ENCODE data around the gene HSPB8. TPM values are rescaled to one million over a fixed set of nuclear protein-coding genes. Genes with fewer than 3 reads are reported as not detected.

HSPB8 gene
- total RNA-seq, 1 experiment from 2014 or later, result 6.7 TPM

GRCh38 chr12:119231774-119232173 is 53.0 kb downstream of the HSPB8 start:
- Mint-ChIP-seq H3K4me3 (no peak overlapping the region), H3K9me3 (peaks cover 10% of the 10 kb centered on the region), H3K27ac (no peak overlapping the region), H3K4me1 (peaks cover 50% of the 10 kb centered on the region), H3K27me3 (ENCODE audit: low read depth) (no peaks in the 10 kb centered on the region), H3K36me3 (no peaks in the 10 kb centered on the region)
- ChIA-PET CTCF (no interaction called here), POLR2A (no interaction called here)
- ATAC-seq (no peak), DNase-seq (ENCODE audit: low spot score) (no peak)
- TF ChIP-seq NR3C1 (CRISPR knock-in tag; conservative IDR thresholded peaks at IDR 0.05; ENCODE audit: low read depth) (no peak), STAT6 (CRISPR knock-in tag; conservative IDR thresholded peaks at IDR 0.05; ENCODE audit: low read depth) (no peak), SOX15 (CRISPR knock-in tag; IDR thresholded peaks at IDR 0.05) (no peak), E2F4 (CRISPR knock-in tag; IDR thresholded peaks at IDR 0.05; ENCODE audit: borderline replicate concordance, low read depth) (no peak), NFYB (CRISPR knock-in tag; conservative IDR thresholded peaks at IDR 0.05; ENCODE audit: low read depth) (no peak), JUN (CRISPR knock-in tag; IDR thresholded peaks at IDR 0.05) (no peak), ZNF416 (CRISPR knock-in tag; IDR thresholded peaks at IDR 0.05) (no peak), E2F1 (CRISPR knock-in tag; IDR thresholded peaks at IDR 0.05) (no peak), ZNF425 (CRISPR knock-in tag; conservative IDR thresholded peaks at IDR 0.05) (no peak), ESRRA (CRISPR knock-in tag; IDR thresholded peaks at IDR 0.05; ENCODE audit: borderline replicate concordance) (no peak), ZNF512 (CRISPR knock-in tag; IDR thresholded peaks at IDR 0.05; ENCODE audit: borderline replicate concordance) (no peak), SMAD3 (CRISPR knock-in tag; IDR thresholded peaks at IDR 0.05; ENCODE audit: borderline replicate concordance) (no peak), ZNF232 (CRISPR knock-in tag; IDR thresholded peaks at IDR 0.05) (no peak), ZNF138 (CRISPR knock-in tag; conservative IDR thresholded peaks at IDR 0.05) (no peak), EMX1 (CRISPR knock-in tag; IDR thresholded peaks at IDR 0.05) (no peak), PRRX2 (CRISPR knock-in tag; IDR thresholded peaks at IDR 0.05) (no peak)

- H3K4me1 Mint-ChIP-seq, result peaks cover 57% of the 10 kb centered on the region
- no peak overlapping the region for H3K4me3 Mint-ChIP-seq
- H3K9me3 Mint-ChIP-seq, result peaks cover 6% of the 10 kb centered on the region; the same call in 1 of the 2 replicates
- ChIA-PET POLR2A (no interaction called here), CTCF (interaction anchor here (0.5 to 2.7 kb wide), 22 partner anchors 10 to 209 kb away, joined by 3 to 10 read pairs (median 4); partner anchors contain the start of gene HSPB8)
- H3K27me3 Mint-ChIP-seq (ENCODE audit: low read depth), result no peaks in the 10 kb centered on the region
- peak overlapping the region; percentile 96; the same call in 1 of the 2 replicates for H3K27ac Mint-ChIP-seq
- no peaks in the 10 kb centered on the region for H3K36me3 Mint-ChIP-seq
- DNase-seq (ENCODE audit: low spot score) (peak; percentile 31), ATAC-seq (peak; percentile 64)
- 0 out of 2 replicates have a peak, but pooled peaks have one; percentile 14 for TF ChIP-seq TEAD1 (CRISPR knock-in tag; IDR thresholded peaks at IDR 0.05)
- 0 out of 2 replicates have a peak, but pooled peaks have one; percentile 33 for TF ChIP-seq ZNF532 (CRISPR knock-in tag; IDR thresholded peaks at IDR 0.05; ENCODE audit: borderline replicate concordance)
- TF ChIP-seq CBFB (CRISPR knock-in tag; IDR thresholded peaks at IDR 0.05; ENCODE audit: low read depth), result no peak
Observed at GRCh38 chr12:119235197-119235751, 56.5 kb downstream of the HSPB8 start.

Measured in WTC11 (cell line).